Retina (tissue), 1 donor: Measurements from ENCODE around the gene MPST.
"Not testable (repeated sequence)": the region's sequence is repeated elsewhere in the genome, so short reads cannot be mapped to it uniquely, and the experiment has no call there.

Experiments
- DNase-seq: peaks from one replicate; pipeline ENCODE4 v3.0.0-alpha.2; 2016

The MPST gene

DNA sequence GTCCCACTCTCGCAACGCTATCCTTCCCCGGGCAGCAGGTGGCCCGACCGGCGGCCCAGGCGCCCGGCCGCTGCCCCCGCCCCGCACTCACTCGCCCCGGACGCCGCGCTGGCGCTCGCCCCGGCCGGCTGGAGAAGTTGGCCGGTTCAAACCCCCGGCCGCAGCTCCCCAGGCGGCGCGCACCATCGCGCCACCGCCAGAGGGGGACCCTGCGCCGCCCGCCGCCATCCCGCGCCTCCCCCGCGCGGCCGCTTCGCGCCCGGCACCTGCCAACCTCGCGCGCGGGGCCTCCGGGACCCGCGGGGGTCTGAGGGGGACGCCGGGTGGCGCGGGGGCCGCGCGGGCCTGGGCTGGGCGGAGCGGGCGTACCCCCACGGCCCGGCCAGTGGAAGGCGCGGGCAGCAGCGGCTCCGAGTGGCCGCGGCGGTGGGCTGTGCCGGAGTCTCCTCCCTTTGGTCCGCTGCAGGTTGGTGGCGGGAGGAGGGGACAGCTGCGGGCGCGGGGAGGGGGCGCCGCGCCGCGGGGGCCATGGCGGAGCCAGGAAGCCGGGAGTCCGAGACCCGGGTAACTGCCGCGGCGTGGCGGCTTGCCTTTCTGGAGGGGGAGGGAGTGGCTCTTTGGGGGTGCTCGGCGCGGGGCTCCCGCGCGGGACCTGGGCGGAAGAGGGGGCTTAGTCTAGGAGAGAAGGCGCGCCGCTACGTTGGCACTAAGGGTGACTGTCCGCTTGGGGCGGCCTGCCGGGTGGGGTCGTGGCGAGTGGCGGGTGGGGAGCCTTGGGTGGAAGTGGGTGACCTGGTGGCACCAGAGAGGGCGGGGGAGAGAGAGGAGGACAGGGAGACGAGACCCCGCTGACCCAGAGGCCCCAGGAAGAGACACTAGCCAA is at the start of gene MPST, which contains the start of gene TST:
TSS of gene MPST (plus strand) at position 434 of the 883 bp plus-strand sequence. CDS start at position 529, 95 bp downstream.
TSS of gene TST (minus strand) at position 139 of the 883 bp plus-strand sequence. CDS start 715 bp downstream, outside the sequence.
- DNase-seq: peak; percentile 77

DNA sequence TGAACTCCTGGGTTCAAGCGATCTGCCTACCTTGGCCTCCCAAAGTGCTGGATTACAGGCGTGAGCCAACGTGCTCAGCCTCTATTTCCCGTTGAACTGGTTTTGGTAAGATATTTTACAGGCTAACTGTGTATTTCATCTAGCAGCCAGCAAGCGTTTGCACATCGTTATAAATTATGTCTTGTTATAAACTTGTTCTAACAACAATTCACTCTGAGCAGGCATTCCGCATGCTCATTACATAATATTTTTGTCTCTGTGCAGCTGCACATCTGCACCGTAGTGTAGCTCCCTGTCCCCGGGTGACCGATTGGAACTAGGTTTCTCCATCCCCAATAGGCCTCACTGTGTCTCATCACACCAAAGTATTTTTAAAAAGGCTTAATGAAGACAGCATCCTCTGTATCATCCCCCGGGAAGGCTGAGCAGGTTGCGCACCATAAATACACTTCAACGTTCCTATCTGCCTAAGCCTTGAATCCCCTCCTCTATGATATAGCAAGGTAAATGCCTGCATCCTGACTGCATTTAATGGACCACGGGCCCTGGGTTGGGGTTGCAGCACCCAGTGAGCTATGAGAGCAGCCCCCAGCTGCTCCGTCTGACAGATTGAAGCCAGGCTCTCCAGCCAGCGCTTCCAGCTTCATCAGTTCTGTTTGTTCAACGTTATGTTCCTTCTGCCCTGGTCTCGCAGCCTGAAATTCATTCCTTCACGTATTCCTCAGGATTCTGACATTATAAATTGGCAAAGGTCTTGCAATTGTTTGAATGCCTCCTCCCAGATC is 48.0 kb upstream of the MPST start:
- no peak for DNase-seq

DNA sequence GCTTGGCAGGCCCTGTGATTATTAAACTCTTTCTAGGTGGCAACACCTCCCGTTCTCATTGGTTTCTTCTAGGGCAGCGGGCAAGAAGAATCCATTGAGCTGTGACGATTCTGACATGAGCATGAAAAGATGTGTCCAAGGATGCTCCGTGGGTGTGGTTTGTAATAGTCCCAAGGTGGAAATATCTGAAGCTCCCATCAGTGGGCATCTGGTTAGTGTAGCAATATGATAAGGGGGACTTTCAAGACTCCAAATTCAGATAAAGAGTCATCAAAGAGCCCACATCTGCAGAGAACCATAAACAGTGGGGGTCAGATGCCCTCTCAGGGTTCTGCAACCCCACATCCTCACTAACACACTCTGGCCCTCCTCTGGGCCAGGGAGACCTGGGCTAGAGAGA is 42.9 kb upstream of the MPST start:
- DNase-seq: no peak

DNA sequence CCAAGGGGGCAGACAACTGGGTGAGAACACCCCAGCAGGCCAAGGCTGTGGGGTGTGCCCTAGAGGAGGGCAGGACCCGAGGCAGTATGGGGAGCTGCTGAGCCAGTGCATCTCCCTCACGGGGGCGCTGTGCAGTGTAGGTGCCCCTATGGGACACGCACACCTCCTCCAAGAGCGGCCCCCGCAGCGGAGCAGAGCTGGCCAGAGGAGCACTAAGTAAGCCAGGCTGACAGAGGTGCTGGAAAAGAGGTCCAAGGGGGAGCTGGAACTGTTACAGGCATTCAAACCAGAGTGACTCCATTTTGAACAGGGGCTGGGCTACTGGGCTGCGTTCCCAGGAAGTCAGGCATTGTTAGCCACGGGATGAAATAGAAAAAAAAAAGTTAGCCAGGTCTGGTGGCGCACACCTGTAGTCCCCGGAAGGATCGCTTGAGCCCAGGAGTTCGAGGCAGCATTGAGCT is 42.1 kb upstream of the MPST start:
- no peak for DNase-seq

DNA sequence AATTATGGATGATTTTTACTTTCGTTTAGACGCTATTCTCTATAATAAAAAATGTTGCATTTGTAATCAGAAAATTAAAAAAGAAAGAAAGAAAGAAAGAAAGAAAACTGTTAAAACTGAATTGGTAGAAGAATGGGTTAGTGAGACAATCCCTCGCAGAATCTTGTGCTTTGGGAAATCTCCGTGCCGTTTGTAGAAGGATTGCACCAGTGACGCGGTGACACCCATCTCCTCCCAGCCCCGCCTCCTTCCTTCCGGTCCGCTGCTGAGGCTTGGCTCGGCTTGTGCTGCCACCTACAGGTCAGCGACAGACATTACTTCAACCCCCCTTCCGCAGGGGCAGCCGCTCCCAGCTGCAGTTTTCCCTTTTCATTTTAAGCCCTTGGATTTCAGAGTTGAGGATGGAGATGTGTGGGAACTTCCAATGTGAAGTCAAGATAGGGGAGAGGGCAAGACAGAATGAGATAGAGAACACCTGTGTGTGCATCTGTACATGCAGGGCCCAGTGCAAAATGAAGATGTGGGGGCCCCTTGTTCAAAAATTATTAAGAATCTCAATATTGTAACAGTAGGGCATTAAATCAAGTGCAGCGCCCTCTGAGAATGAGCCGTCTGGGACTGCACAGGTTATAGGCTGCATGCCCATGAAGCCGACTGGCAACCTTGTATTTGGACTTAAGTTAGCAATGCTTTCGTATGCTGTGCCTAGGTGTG is 41.4 kb upstream of the MPST start:
- peak; percentile 88 for DNase-seq

DNA sequence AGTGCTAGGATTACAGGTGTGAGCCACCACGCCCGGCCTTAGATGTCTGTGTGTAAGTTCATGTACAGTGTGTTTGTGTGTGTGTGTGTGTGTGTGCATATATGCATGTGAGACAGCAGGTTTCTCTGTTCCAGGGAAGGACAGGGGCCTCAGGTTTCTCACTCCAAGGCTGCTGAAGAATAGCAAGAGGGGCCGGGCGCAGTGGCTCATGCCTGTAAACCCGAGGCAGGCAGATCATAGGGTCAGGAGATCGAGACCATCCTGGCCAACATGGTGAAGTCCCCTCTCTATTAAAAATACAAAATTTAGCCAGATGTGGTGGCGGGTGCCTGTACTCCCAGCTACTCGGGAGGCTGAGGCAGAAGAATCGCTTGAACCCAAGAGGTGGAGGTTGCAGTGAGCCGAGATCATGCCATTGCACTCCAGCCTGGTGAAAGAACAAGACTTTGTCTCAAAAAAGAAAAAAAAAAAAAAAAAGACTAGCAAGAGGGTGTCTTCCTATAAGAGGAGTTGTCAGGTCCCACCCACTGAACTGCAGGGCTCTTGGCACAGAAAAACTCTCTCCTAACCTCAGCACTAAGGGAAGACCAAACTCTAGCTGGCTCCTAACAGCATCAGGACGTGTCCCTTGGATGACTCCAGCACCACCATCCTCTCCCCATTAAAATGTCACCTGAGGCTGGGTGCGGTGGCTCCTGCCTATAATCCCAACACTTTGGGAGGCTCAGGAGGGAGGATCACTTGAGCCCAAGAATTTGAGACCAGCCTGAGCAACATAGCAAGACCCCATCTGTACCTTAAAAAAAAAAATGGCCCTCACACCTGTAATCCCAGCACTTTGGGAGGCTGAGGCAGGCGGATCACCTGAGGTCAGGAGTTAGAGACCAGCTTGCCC is 40.3 kb upstream of the MPST start:
- DNase-seq: no peak

DNA sequence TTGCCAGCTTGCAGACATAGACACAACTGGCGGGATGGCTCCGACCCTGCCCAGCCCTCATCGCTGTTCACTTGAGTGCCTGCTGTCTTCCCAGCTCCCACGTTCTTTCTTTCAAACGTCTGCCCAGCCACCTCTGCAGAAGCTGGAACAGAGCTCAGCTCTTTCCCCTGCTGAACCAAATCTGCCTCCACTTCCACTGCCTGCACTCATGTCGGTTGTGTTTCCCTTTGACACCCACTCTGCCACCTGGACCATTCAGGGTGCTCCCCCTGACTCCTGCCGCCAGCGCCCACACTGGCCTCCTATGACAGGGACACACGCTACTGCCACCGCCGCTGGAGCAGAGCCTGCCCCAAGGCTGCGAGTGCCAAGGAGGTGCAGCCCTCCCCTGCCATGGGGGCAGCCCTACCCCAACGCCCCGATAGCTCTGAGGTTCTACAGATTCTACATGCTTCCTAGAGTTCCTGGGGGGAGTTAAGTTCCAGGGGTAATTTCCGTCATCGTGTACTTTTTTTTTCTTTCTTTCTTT is 38.2 kb upstream of the MPST start:
- no peak for DNase-seq

DNA sequence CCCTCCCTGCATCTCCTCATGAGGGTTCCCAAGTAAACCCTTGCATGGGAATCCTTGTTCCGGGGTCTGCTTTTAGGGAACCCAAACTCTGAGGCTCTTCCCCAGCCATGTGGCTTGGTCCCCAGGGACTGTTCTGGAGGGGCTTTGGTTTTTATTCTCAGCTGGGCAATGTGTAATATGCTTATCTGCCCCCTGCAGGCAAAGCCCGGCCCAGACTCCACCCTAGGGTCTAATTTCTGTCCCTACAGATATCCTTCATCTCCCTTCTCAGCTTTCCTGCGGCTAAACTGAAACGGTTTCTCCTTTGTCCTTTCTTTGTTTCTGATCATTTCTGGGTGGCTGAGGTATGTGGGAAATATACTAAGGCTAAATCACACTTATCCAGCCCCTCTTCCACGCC is 37.4 kb upstream of the MPST start:
- no peak for DNase-seq

DNA sequence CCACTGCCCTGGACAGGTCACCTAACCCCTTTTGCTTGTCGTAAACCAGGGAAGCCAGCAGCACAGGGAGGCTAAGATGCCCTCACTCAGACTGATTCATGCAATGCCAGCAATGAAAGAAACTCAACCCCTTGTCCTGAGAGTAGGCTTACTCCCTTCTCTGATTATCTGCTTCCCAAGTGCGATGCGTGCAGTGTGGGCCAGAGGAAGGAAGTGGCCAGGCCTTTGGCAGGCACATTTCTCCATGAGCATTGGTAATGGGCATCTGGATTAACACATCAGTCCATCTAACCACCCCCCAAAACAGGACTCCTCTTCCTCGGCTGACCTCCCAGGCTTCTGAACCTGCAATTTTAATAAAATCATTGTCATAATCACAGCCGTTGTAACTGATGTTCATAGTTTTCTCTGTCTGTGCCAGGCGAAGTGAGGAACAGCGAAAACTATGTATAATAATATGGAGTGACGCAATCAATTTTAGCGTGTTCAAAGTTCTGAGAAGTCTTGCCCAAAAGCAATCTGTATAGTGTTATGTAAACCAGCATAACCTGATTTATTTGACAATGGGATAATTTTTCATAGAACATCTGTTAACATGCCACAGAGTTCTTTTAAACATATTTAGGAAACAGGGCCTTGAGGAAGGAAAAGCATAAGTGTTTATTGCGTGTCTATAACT is 34.2 kb upstream of the MPST start:
- no peak for DNase-seq

DNA sequence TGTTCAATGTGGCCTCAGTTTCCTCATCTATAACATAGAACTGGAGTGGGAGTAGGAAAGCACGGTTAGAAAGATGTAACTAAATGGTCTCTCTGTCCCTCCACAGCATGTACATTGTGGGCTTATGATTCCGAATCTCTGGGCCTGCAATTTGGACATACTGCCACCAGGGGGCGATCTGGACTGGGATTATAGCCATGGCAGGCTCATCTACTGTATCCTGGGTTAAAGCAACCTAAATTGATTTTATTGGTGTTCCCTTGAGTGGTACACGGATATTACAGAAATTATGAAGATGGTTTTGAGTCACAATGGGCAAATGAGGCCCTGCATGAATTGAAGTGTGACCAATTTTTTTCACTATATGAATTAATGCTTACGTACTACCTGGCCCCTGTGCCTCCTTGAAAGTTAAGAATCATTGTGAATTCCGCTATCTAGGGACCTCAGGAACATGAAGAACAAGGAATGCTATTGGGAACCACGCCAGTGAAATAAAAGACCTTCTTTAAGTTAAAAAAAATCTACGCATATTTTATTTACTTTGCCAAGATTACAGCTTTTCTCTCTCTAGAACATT is 33.2 kb upstream of the MPST start:
- DNase-seq: no peak

DNA sequence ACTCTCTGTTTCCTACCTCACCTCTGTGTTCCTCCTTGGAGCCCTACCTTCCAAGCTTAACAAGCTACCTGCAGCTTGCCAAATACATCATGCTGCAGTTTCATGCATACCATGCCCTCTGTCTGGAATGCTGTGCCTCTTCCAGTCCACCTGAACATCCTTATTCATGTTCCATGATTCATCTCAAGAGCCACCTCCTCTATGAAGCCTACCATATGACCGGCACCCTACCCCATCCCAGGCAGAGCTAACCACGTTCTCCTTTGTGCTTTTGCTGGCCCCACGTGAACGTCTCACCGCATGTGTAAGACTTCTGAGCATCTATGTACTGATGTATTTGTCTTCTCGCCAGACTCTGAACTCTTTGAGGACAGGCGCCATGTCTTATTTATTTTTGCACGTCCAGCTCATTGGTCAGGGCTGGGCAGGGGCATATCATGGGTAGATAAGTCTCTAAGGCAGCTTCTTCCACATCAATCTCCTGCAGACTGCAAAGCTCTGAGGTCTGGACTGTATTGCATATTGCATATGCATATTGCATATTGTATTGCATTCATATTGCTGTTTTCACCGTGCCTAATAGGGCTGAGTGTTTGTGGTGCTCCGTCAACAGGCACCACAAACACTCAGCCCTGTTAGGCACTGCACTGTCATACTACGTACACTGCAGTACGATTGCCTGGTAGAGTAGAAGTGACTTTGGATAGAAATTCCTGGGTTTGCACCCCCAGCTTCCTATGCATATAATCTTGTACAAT is 31.3 kb upstream of the MPST start:
- DNase-seq: no peak

DNA sequence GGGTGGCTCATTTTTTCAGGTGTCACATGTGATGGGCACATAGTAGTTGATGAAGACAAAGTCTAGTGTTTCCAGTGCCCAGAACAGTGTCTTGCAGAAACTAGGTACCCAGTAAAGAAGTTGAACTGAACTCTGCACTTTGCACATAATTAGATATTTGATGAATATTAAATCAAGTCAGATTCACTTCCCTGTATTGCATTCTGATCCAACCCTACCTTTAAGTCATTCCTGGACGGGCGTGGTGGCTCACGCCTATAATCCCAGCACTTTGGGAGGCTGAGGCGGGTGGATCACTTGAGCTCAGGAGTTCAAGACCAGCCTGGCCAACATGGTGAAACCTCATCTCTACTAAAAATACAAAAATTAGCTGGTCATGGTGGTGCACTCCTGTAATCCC is 30.5 kb upstream of the MPST start:
- DNase-seq: not testable (repeated sequence)

DNA sequence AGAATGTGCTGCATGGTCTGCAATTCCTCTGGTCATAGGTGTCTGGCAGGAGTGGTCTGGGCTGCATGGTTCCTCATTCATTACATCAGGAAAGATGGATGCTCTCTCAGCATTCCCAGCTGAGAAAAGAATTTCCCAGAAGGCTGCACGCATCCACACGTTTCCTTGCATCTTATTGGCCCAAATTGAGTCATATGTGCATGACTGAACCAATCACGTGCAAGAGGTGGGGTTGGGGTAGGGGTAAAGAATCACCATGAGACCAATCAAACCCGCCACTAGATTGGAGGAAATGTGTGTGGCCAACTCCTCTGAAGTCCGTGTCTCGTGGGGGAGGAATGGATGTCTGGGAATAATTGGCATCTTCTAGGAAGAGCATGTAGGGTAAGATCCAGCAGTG is 29.1 kb upstream of the MPST start:
- DNase-seq: no peak

DNA sequence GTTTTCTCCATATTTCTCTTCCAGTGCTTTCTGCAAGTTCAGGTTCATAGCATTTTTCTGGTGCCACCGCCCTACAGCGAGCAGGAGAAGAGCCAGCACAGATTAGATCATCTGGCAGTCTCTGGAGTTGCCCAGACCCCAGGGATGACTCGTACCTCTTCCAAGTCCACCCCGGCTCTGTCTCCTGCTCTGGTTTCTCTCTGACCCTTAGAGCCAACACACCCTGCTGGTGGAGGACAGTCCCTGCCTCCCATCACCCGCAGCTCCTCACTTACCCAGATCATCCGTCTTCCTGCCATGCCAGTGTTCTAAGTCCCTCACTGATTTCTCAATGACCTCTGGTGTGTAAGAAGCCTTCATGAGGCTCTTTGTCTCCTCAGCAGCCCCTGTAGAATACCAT is 28.3 kb upstream of the MPST start:
- no peak for DNase-seq

DNA sequence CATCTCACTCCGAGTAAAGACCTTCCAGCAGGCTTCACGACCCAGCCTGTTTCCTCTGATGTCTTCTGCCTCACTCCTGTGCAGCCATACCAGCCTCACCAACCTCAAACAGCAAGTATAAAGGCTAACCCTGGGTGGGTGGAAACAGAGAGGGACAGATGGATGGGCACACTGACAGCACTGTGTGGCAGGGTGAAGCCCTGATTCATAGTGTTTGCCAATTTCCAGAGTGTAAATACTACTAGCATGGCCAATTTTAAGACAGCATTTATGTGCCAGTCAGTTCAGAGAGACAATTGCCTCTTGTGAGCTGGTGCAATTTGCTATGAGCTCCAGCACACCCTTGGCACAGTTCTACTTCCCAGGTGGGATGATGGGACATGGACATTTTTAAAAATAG is 21.8 kb upstream of the MPST start:
- no peak for DNase-seq

DNA sequence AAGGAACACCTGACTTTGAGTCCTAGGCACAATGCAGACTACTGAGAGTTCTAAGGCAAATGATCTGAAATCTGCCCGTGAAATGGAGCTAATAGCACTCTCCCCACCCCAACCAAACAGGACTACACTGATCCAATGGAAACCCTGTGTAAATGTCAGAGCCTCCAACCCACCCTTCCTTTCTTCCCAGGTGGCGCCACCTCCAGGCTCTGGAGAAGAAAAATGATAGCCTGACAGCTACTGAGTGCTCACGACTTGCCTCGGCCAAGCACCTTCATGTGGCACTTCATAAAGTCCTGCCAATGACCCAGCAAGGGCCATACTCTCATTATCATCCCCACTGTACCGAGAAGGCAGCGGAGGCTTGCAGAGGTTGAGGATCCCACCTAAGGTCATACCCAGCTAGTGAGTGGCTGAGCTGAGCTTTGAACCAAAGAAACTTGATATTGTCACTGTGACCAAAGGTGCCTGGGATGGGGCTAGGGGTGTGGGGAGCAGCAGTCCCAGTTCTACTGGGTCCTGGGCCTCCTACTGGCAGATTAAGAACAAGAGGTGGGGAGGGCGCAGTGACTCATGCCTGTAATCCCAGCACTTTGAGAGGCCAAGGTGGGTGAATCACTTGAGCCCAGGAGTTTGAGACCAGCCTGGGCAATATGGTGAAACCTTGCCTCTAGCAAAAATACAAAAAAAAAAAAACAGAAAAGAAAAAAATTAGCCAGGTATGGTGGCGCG is 20.8 kb upstream of the MPST start:
- DNase-seq: no peak

DNA sequence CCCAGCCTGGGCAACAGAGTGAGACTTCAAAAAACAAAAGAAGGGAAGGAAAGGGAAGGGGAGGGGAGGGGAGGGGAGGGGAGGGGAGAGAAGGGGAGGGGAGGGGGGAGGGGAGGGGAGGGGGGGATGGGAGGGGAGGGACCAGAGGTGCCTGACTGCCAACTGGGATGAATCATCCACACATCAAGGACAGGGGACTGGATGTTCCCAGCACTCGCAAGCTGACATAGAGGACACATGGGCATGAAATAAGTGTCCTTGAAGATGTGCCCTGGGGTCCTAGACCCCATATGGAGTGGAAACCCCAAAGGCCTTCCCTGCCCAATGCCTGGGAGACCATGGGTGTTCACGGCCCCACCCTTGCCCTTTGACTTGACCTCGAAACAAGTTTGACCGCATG is 20.1 kb upstream of the MPST start:
- no peak for DNase-seq

DNA sequence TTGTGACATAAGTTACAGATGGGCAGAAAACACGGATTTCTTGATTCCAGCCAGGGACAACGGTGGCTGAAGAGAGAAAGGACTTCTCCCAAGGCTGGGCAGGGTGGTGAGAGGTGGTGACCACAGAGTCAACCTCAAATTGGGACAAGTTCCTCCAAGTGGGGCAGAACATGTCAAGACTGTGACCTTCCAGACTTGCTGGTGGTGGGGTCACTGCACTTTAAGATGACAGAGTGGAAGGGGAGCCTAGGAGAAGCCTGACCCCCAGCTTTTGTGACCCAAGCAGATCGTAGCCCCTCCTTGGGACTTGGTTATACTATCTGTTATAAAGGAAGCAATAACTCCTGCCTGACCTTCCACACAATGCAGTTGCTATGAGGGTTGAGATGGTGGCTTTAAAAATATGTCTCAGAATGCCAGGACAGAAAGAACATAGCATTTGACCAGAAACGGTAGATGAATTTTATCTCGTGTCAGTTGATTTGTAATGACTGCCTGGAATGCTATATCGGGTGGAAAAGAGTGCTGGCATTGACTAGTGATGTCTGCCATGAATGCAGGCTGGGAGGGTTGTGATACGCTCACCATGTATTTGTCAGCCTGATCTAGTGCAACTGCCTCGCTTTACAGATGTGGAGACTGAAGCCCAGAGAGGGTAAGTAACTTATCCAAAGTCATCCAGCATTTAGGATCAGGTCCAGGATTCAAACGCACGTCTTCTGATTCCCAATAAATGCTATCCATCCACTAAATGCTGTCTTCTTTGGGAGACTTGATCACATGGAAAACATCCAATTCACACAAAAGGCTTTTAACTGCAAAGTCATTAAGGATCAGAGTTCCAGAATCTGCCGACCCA is 18.6 kb upstream of the MPST start:
- no peak for DNase-seq
